CD8-positive, alpha-beta memory T cell (primary cell): Measurements from ENCODE around the gene CHRM4. TPM values are rescaled to one million over a fixed set of nuclear protein-coding genes. Genes with fewer than 3 reads are reported as not detected.

Experiments used
- CTCF ChIA-PET: fragments of 350-600 bp; sonication (Branson Sonifier 250); formaldehyde crosslinking; loops from one replicate; lab custom pipeline; 2021; ENCODE audit warnings: antibody characterized with exemption; lab: Charles Lee
- POLR2A ChIA-PET: fragments of 350-600 bp; sonication (Branson Sonifier 250); formaldehyde crosslinking; loops from one replicate; lab custom pipeline; 2021; ENCODE audit warnings: antibody characterized with exemption; lab: Charles Lee
- DNase-seq, 5 donors: peaks; one replicate each; pipeline versions ENCODE4 v3.0.0 to v3.0.0-alpha.2; 2020 to 2022; ENCODE audit warnings: mixed read lengths in 1 of 5
- H3K27ac ChIP-seq: one replicate; pipeline ENCODE4 v1.7.0; 2013; ENCODE audit warnings: low read depth, mild to moderate bottlenecking, low read length, moderate library complexity
- H3K27me3 ChIP-seq: 2 replicates; pipeline ENCODE4 v1.7.0; 2013; ENCODE audit warnings: low read length, mild to moderate bottlenecking; ENCODE audit not compliant: insufficient read depth, poor library complexity, severe bottlenecking
- H3K36me3 ChIP-seq: 2 replicates; pipeline ENCODE4 v1.7.0; 2013; ENCODE audit warnings: mild to moderate bottlenecking, low read length, moderate library complexity; ENCODE audit not compliant: insufficient read depth
- H3K4me1 ChIP-seq: 2 replicates; pipeline ENCODE4 v1.7.0; 2013; ENCODE audit warnings: mild to moderate bottlenecking, low read length, moderate library complexity; ENCODE audit not compliant: insufficient read depth
- H3K4me3 ChIP-seq: 2 replicates; pipeline ENCODE4 v1.7.0; 2013; ENCODE audit warnings: mild to moderate bottlenecking, low read length
- H3K9me3 ChIP-seq: 2 replicates; pipeline ENCODE4 v1.7.0; 2013; ENCODE audit warnings: mild to moderate bottlenecking, low read length
- H3K27ac Mint-ChIP-seq, 8 donors: one replicate each; pipeline ENCODE4 v1.8.0; 2020 to 2021; ENCODE audit warnings: mixed read lengths in 8 of 8, mild to moderate bottlenecking in 6 of 8, inconsistent platforms in 3 of 8, moderate library complexity in 3 of 8
- H3K27me3 Mint-ChIP-seq, 2 donors: one replicate each; pipeline ENCODE4 v1.8.0; 2020 to 2021; ENCODE audit warnings: mixed read lengths in 2 of 2, mild to moderate bottlenecking in 1 of 2, moderate library complexity in 1 of 2
- H3K36me3 Mint-ChIP-seq, 3 donors: one replicate each; pipeline ENCODE4 v1.8.0; 2020 to 2021; ENCODE audit warnings: mixed read lengths in 3 of 3, inconsistent platforms in 1 of 3, mild to moderate bottlenecking in 1 of 3
- H3K4me1 Mint-ChIP-seq, 3 donors: one replicate each; pipeline ENCODE4 v1.8.0; 2020 to 2021; ENCODE audit warnings: mixed read lengths in 3 of 3, inconsistent platforms in 1 of 3, mild to moderate bottlenecking in 1 of 3
- H3K4me3 Mint-ChIP-seq, 7 donors: one replicate each; pipeline ENCODE4 v1.8.0; 2020 to 2021; ENCODE audit warnings: mixed read lengths in 7 of 7, mild to moderate bottlenecking in 6 of 7, moderate library complexity in 4 of 7, inconsistent platforms in 2 of 7
- H3K9me3 Mint-ChIP-seq, 5 donors: one replicate each; pipeline ENCODE4 v1.8.0; 2020 to 2022; ENCODE audit warnings: mixed read lengths in 5 of 5, mild to moderate bottlenecking in 3 of 5, moderate library complexity in 2 of 5, inconsistent platforms in 1 of 5
- polyA plus RNA-seq: library from polyadenylated mRNA; unstranded; fragments of 300-500 nt; fragmentation: Illumina TruSeq; gene quantifications from one replicate; pipeline ENCODE4 v1.2.3, GENCODE V29; 2021
- total RNA-seq, 2 experiments: library from RNA; stranded (reverse); gene quantifications; one replicate each; pipeline ENCODE4 v1.2.3, GENCODE V29; 2021

CHRM4 gene
- total and polyA plus RNA-seq, 3 experiments from 2014 or later: 0.63 TPM; not detected in 2

DNA sequence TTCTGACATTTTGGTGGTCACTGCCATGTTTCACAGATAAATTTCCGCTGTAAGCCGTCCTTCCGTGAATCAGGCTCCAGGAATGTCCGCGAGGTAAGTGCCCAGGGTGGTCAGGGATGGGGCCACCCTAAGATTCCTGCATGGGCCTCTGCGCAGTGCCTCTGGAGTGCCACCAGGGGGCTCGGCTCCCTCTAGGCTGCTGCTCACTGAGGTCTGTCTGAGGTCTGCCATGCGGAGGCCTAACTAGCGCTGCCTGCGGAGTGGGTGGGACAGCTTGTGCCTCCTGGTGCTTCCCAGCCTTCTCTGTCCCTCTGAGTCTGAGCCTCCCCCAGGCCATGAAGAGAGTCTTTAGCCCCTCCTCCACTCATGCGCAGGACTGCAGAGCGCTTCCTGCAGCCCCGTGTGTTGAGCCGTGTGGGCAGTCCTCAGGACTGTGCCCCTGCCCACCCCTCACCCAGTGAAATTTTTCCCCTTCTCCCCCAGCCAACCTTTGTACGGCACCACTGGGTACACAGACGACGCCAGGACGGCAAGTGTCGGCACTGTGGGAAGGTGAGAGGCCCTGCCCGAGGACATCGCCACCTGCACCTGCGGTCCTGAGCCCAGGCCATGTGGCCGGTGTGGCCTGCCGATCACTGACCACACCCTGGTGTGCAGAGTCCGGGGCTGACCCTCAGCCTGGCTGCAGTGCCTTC lies 22.0 kb downstream of the CHRM4 start:
- H3K27ac ChIP-seq: no peak overlapping the region
- H3K4me3 Mint-ChIP-seq: no peak overlapping the region
- H3K9me3 ChIP-seq: no peaks in the 10 kb centered on the region
- ChIA-PET CTCF (interaction anchor here (2.3 to 16.1 kb wide), 2 partner anchors 19 to 23 kb away, joined by 7 to 358 read pairs; partner anchors contain the start of genes CHRM4 and DGKZ), POLR2A (interaction anchor here (1.7 kb wide), 1 partner anchor 10 kb away, joined by 4 read pairs; no protein-coding TSS in a partner anchor)
- H3K27me3 Mint-ChIP-seq: peaks cover 0 to 2% of the 10 kb centered on the region in 2 donors
- peak overlapping the region in 4 of 8 donors; percentile 22 to 63 (median 57) for H3K27ac Mint-ChIP-seq
- no peaks in the 10 kb centered on the region for H3K9me3 Mint-ChIP-seq
- DNase-seq: peak in 3 of 5 donors; percentile 22 to 67 (median 44)
- H3K4me3 ChIP-seq: no peak overlapping the region
- H3K36me3 Mint-ChIP-seq: peaks cover 0 to 75% (median 2%) of the 10 kb centered on the region in 3 donors
- H3K4me1 ChIP-seq: peaks cover 11% of the 10 kb centered on the region
- peaks cover 54% of the 10 kb centered on the region for H3K36me3 ChIP-seq
- H3K27me3 ChIP-seq: no peaks in the 10 kb centered on the region
- peaks cover 17 to 40% (median 19%) of the 10 kb centered on the region in 3 donors for H3K4me1 Mint-ChIP-seq

DNA sequence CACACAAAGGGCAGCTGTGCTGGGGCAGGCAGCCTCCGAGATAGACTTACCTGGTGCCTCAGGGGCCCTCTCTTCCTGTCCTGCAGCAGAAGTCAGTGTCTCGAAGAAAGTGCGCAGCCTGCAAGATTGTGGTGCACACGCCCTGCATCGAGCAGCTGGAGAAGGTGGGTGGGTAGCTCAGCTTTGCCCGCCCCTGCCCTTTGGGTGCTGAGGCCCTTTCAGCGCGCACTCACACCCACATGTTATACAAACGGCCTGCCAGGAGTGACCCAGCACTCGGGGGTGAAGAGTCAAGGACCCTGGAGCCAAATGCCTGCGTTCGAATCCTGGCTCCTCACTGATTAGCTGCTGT lies 23.7 kb downstream of the CHRM4 start:
- H3K27ac Mint-ChIP-seq: peak overlapping the region in 2 of 8 donors; percentile 44 to 80
- H3K27ac ChIP-seq: no peak overlapping the region
- CTCF ChIA-PET: interaction anchor here (1.2 to 16.1 kb wide), 8 partner anchors 10 to 415 kb away, joined by 3 to 358 read pairs (median 4); partner anchors contain the start of genes CHRM4 and DGKZ
- peaks cover 0 to 2% of the 10 kb centered on the region in 2 donors for H3K27me3 Mint-ChIP-seq
- peaks cover 29 to 56% (median 30%) of the 10 kb centered on the region in 3 donors for H3K4me1 Mint-ChIP-seq
- DNase-seq: no peak
- H3K36me3 Mint-ChIP-seq: peaks cover 0 to 73% (median 2%) of the 10 kb centered on the region in 3 donors
- H3K4me1 ChIP-seq: peaks cover 28% of the 10 kb centered on the region
- no peak overlapping the region for H3K4me3 Mint-ChIP-seq
- POLR2A ChIA-PET: interaction anchor here (1.7 kb wide), 1 partner anchor 12 kb away, joined by 4 read pairs; no protein-coding TSS in a partner anchor
- H3K36me3 ChIP-seq: peaks cover 55% of the 10 kb centered on the region
- H3K9me3 ChIP-seq: no peaks in the 10 kb centered on the region
- no peaks in the 10 kb centered on the region for H3K9me3 Mint-ChIP-seq
- H3K4me3 ChIP-seq: no peak overlapping the region
- H3K27me3 ChIP-seq: no peaks in the 10 kb centered on the region

DNA sequence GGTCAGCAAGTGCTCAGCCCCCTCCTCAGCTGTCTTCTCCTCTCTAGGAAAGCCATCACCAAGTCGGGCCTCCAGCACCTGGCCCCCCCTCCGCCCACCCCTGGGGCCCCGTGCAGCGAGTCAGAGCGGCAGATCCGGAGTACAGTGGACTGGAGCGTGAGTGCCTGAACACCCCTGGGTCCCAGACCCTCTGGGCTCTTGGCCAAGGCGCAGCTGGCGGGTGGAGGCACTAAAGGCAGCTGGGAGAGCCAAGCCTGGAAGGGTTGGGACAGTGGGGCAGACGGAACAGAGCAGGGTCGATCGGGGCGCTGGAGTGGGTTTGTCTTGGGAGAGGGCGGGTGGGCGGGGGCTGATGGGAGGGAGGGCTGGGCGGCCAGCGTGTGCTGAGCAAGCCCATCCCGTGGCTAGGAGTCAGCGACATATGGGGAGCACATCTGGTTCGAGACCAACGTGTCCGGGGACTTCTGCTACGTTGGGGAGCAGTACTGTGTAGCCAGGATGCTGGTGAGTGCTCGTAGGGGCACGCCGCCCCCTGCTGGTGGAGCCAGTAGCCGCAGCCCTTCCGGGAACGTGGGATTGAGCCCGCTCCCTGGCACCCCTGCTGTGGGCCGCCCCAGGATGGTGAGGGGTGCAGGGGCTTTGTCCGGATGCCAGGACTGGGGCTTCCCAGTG lies 24.2 kb downstream of the CHRM4 start:
- Mint-ChIP-seq H3K27me3 (peaks cover 0 to 2% of the 10 kb centered on the region in 2 donors), H3K27ac (peak overlapping the region in 6 of 8 donors; percentile 19 to 80 (median 64)), H3K4me3 (peak overlapping the region in 2 of 7 donors; percentile 57 to 78), H3K9me3 (no peaks in the 10 kb centered on the region), H3K36me3 (peaks cover 0 to 71% (median 2%) of the 10 kb centered on the region in 3 donors), H3K4me1 (peaks cover 34 to 61% (median 35%) of the 10 kb centered on the region in 3 donors)
- ChIA-PET POLR2A (no interaction called here), CTCF (interaction anchor here (0.8 to 16.1 kb wide), 10 partner anchors 11 to 414 kb away, joined by 3 to 358 read pairs (median 4); partner anchors contain the start of genes CHRM4 and DGKZ)
- DNase-seq: peak; percentile 67 to 83 (median 75)
- H3K27me3 ChIP-seq: no peaks in the 10 kb centered on the region
- H3K4me1 ChIP-seq: peaks cover 33% of the 10 kb centered on the region
- H3K27ac ChIP-seq: no peak overlapping the region
- H3K36me3 ChIP-seq: peaks cover 57% of the 10 kb centered on the region
- H3K9me3 ChIP-seq: no peaks in the 10 kb centered on the region
- no peak overlapping the region for H3K4me3 ChIP-seq

DNA sequence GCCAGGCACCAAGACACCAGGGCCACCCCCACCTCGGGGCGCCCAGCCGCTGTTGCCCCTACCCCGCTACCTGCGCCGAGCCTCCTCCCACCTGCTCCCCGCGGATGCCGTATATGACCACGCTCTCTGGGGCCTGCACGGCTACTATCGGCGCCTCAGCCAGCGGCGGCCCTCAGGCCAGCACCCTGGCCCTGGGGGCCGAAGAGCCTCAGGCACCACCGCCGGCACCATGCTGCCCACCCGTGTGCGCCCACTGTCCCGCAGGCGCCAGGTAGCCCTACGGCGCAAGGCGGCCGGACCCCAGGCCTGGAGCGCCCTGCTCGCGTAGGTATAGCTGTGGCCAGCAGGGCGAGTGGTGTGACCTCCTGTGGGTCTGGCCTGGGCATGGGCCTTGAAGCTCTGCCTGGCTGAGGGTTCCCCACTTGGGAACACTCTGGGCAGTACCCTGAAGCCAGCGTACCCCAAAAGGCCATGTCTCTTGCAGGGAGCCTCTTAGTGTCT lies 24.9 kb downstream of the CHRM4 start:
- H3K9me3 Mint-ChIP-seq: no peaks in the 10 kb centered on the region
- peak overlapping the region in 3 of 8 donors; percentile 19 to 79 (median 24) for H3K27ac Mint-ChIP-seq
- DNase-seq: no peak
- Histone ChIP-seq H3K9me3 (no peaks in the 10 kb centered on the region), H3K27me3 (no peaks in the 10 kb centered on the region), H3K36me3 (peaks cover 51% of the 10 kb centered on the region), H3K4me1 (peaks cover 40% of the 10 kb centered on the region), H3K4me3 (no peak overlapping the region), H3K27ac (no peak overlapping the region)
- peaks cover 0 to 65% (median 2%) of the 10 kb centered on the region in 3 donors for H3K36me3 Mint-ChIP-seq
- peaks cover 0 to 2% of the 10 kb centered on the region in 2 donors for H3K27me3 Mint-ChIP-seq
- CTCF ChIA-PET: interaction anchor here (0.8 to 16.1 kb wide), 7 partner anchors 11 to 128 kb away, joined by 3 to 358 read pairs (median 4); partner anchors contain the start of gene DGKZ
- H3K4me3 Mint-ChIP-seq: no peak overlapping the region
- H3K4me1 Mint-ChIP-seq: peaks cover 36 to 68% (median 40%) of the 10 kb centered on the region in 3 donors
- POLR2A ChIA-PET: no interaction called here

DNA sequence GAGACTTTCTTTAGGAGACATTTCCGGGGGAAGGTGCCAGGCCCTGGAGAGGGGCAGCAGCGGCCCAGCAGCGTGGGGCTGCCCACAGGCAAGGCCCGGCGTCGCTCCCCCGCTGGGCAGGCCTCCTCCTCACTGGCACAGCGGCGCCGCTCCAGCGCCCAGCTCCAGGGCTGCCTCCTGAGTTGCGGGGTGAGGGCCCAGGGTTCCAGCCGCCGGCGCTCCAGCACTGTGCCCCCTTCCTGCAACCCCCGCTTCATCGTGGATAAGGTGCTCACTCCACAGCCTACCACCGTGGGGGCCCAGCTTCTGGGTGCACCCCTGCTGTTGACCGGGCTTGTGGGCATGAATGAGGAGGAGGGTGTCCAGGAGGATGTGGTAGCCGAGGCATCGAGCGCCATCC lies 25.3 kb downstream of the CHRM4 start:
- ChIA-PET POLR2A (interaction anchor here (1.0 kb wide), 1 partner anchor 17 kb away, joined by 3 read pairs; no protein-coding TSS in a partner anchor), CTCF (interaction anchor here (1.2 to 16.1 kb wide), 4 partner anchors 12 to 127 kb away, joined by 3 to 358 read pairs (median 11); partner anchors contain the start of gene DGKZ)
- Histone ChIP-seq H3K4me1 (peaks cover 45% of the 10 kb centered on the region), H3K4me3 (no peak overlapping the region), H3K27ac (no peak overlapping the region), H3K36me3 (peaks cover 46% of the 10 kb centered on the region), H3K27me3 (no peaks in the 10 kb centered on the region), H3K9me3 (no peaks in the 10 kb centered on the region)
- peaks cover 38 to 72% (median 44%) of the 10 kb centered on the region in 3 donors for H3K4me1 Mint-ChIP-seq
- peak overlapping the region in 1 of 7 donors; percentile 44 for H3K4me3 Mint-ChIP-seq
- H3K27ac Mint-ChIP-seq: peak overlapping the region in 1 of 8 donors; percentile 24
- peaks cover 0 to 61% (median 2%) of the 10 kb centered on the region in 3 donors for H3K36me3 Mint-ChIP-seq
- no peaks in the 10 kb centered on the region for H3K9me3 Mint-ChIP-seq
- no peak for DNase-seq
- peaks cover 0 to 2% of the 10 kb centered on the region in 2 donors for H3K27me3 Mint-ChIP-seq

DNA sequence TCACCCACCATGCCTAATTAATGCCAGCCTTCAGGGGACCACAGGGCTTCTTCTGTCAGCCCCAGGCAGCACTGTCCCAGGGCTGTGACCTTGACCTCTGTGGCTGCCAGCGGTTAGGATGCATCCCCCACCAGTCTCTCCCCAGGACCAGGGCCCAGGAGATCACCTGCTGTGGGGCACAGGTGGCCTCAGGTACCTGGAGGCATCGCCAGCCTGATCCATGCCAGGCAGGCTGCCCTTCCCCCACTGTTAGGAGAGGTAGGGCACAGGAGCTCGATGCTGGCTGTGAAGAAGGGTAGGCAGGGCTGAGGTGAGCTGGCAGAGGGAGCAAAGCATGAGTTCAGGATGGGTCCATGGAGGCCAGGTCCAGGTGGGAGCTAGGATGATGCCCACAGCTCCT lies 26.8 kb downstream of the CHRM4 start:
- peak overlapping the region in 7 of 8 donors; percentile 47 to 97 (median 68) for H3K27ac Mint-ChIP-seq
- no peaks in the 10 kb centered on the region for H3K9me3 ChIP-seq
- no peak overlapping the region for H3K4me3 ChIP-seq
- no peak for DNase-seq
- H3K27me3 ChIP-seq: no peaks in the 10 kb centered on the region
- H3K4me1 Mint-ChIP-seq: peaks cover 48 to 86% (median 58%) of the 10 kb centered on the region in 3 donors
- no peak overlapping the region for H3K27ac ChIP-seq
- H3K4me1 ChIP-seq: peaks cover 59% of the 10 kb centered on the region
- no peaks in the 10 kb centered on the region for H3K9me3 Mint-ChIP-seq
- peaks cover 0 to 2% of the 10 kb centered on the region in 2 donors for H3K27me3 Mint-ChIP-seq
- peak overlapping the region in 2 of 7 donors; percentile 6 to 43 for H3K4me3 Mint-ChIP-seq
- peaks cover 0 to 51% (median 0%) of the 10 kb centered on the region in 3 donors for H3K36me3 Mint-ChIP-seq
- peaks cover 35% of the 10 kb centered on the region for H3K36me3 ChIP-seq
- POLR2A ChIA-PET: no interaction called here
- CTCF ChIA-PET: interaction anchor here (0.8 to 16.1 kb wide), 2 partner anchors 12 to 15 kb away, joined by 4 to 358 read pairs; partner anchors contain the start of gene DGKZ

DNA sequence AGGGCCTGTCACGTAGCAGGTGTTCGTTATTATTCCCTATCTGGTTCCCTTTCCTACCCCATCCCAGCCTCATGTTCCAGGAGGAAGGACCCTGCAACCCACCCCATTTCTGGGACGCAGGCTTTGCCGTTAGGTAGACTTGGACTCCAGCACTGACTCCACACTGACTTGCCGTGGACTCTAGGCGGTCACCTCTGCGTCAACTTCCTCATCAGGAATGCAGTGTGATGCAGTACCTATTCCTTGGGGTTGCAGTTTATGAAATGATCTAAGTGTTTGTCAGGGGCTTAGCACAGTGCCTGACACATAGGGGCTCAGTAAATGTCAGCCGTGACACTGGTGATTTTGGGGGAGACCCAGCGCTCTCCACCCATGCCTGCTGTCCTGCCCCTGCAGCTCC lies 27.5 kb downstream of the CHRM4 start:
- Histone ChIP-seq H3K36me3 (peaks cover 28% of the 10 kb centered on the region), H3K27me3 (no peaks in the 10 kb centered on the region), H3K27ac (no peak overlapping the region), H3K9me3 (no peaks in the 10 kb centered on the region), H3K4me3 (no peak overlapping the region), H3K4me1 (peaks cover 59% of the 10 kb centered on the region)
- peak overlapping the region in 1 of 7 donors; percentile 28 for H3K4me3 Mint-ChIP-seq
- DNase-seq: no peak
- ChIA-PET CTCF (interaction anchor here (16.1 kb wide), 1 partner anchor 14 kb away, joined by 358 read pairs; the partner anchor contains the start of gene DGKZ), POLR2A (no interaction called here)
- H3K27ac Mint-ChIP-seq: peak overlapping the region in 5 of 8 donors; percentile 24 to 89 (median 42)
- peaks cover 0 to 2% of the 10 kb centered on the region in 2 donors for H3K27me3 Mint-ChIP-seq
- H3K9me3 Mint-ChIP-seq: no peaks in the 10 kb centered on the region
- peaks cover 0 to 44% (median 0%) of the 10 kb centered on the region in 3 donors for H3K36me3 Mint-ChIP-seq
- peaks cover 48 to 83% (median 55%) of the 10 kb centered on the region in 3 donors for H3K4me1 Mint-ChIP-seq
